HEK293 (cell line): Measurements from ENCODE around the gene PARD3.

ENCODE experiments used
- CTCF ChIA-PET: fragments of 350-600 bp; formaldehyde crosslinking; extraction: SDS; loops from one replicate; lab custom pipeline; 2021; ENCODE audit warnings: antibody characterized with exemption; lab: Yijun Ruan, JAX
- POLR2A ChIA-PET: fragments of 300-600 bp; formaldehyde crosslinking; extraction: SDS; loops from one replicate; lab custom pipeline; 2020; ENCODE audit warnings: antibody characterized with exemption, inconsistent platforms; lab: Yijun Ruan, JAX
- H3K27ac ChIP-seq: fragments of 200-500 bp; sonication (Bioruptor generic); 2 replicates; pipeline ENCODE4 v1.5.1; 2014; ENCODE audit warnings: low read depth, low read length, control low read depth, inconsistent platforms; ENCODE audit errors: extremely low read depth
- H3K36me3 ChIP-seq, 2 experiments: fragments of 200-500 bp in 1 of 2; sonication (Bioruptor generic) in 1 of 2; 1 replicate in 1 of 2; 2 replicates in 1 of 2; pipeline ENCODE4 v1.5.1; 2014 to 2017; ENCODE audit warnings: inconsistent platforms in 2 of 2, low read length in 2 of 2; ENCODE audit not compliant: control insufficient read depth in 2 of 2, insufficient read depth in 1 of 2
- H3K4me1 ChIP-seq: fragments of 200-500 bp; sonication (Bioruptor generic); 2 replicates; pipeline ENCODE4 v1.5.1; 2014; ENCODE audit warnings: mild to moderate bottlenecking, low read length, inconsistent platforms; ENCODE audit not compliant: control insufficient read depth, insufficient read depth
- H3K4me3 ChIP-seq: 2 replicates; pipeline ENCODE4 v1.5.1; 2011; ENCODE audit warnings: low read depth, mild to moderate bottlenecking, control low read depth, low read length, moderate library complexity
- H3K9me3 ChIP-seq: fragments of 200-500 bp; sonication (Bioruptor generic); 2 replicates; pipeline ENCODE4 v1.5.1; 2014; ENCODE audit warnings: low read depth, low read length, inconsistent platforms; ENCODE audit not compliant: control insufficient read depth, insufficient read depth
- BCL11A ChIP-seq: fragments of 450-650 bp; formaldehyde crosslinking; IDR thresholded peaks from 2 replicates; pipeline ENCODE4 v1.5.1; 2016; ENCODE audit warnings: low read depth, missing biosample characterization, missing genetic modification characterization
- GFI1B ChIP-seq: fragments of 450-650 bp; formaldehyde crosslinking; IDR thresholded peaks from 2 replicates; pipeline ENCODE4 v1.5.1; 2016; ENCODE audit warnings: missing biosample characterization, missing genetic modification characterization
- KLF16 ChIP-seq: fragments of 450-650 bp; formaldehyde crosslinking; IDR thresholded peaks from 2 replicates; pipeline ENCODE4 v1.5.1; 2017; ENCODE audit warnings: missing biosample characterization, missing genetic modification characterization
- PRDM1 ChIP-seq: fragments of 450-650 bp; formaldehyde crosslinking; IDR thresholded peaks from 2 replicates; pipeline ENCODE4; 2016; ENCODE audit warnings: missing biosample characterization, missing genetic modification characterization
- SALL2 ChIP-seq: fragments of 450-650 bp; formaldehyde crosslinking; IDR thresholded peaks from 2 replicates; pipeline ENCODE4 v1.5.0; 2017; ENCODE audit warnings: missing biosample characterization, mild to moderate bottlenecking, missing genetic modification characterization, borderline replicate concordance
- SP7 ChIP-seq: fragments of 450-650 bp; formaldehyde crosslinking; IDR thresholded peaks from 2 replicates; pipeline ENCODE4 v1.5.1; 2016; ENCODE audit warnings: missing biosample characterization, missing genetic modification characterization
- TCF7L2 ChIP-seq: IDR thresholded peaks from 2 replicates; pipeline ENCODE4 v1.6.1; 2011; ENCODE audit warnings: low read depth, mild to moderate bottlenecking, inconsistent platforms, low read length, moderate library complexity, borderline replicate concordance
- ZBTB11 ChIP-seq: fragments of 450-650 bp; formaldehyde crosslinking; conservative IDR thresholded peaks from 2 replicates; pipeline ENCODE4 v1.5.1; 2016; ENCODE audit warnings: low read depth, missing biosample characterization, missing genetic modification characterization
- ZFHX2 ChIP-seq: fragments of 450-650 bp; formaldehyde crosslinking; conservative IDR thresholded peaks from 2 replicates; pipeline ENCODE4 v1.5.1; 2016; ENCODE audit warnings: missing biosample characterization, missing genetic modification characterization
- ZFP41 ChIP-seq: fragments of 450-650 bp; formaldehyde crosslinking; IDR thresholded peaks from 2 replicates; pipeline ENCODE4 v1.5.1; 2016; ENCODE audit warnings: missing biosample characterization, missing genetic modification characterization, borderline replicate concordance
- ZNF121 ChIP-seq: fragments of 450-650 bp; formaldehyde crosslinking; IDR thresholded peaks from 2 replicates; pipeline ENCODE4 v1.5.1; 2016; ENCODE audit warnings: missing biosample characterization, missing genetic modification characterization
- ZNF146 ChIP-seq: fragments of 450-650 bp; formaldehyde crosslinking; IDR thresholded peaks from 2 replicates; pipeline ENCODE4 v1.5.1; 2016; ENCODE audit warnings: missing biosample characterization, missing genetic modification characterization
- ZNF221 ChIP-seq: fragments of 450-650 bp; formaldehyde crosslinking; IDR thresholded peaks from 2 replicates; pipeline ENCODE4 v1.5.1; 2017; ENCODE audit warnings: missing biosample characterization, missing genetic modification characterization, borderline replicate concordance
- ZNF391 ChIP-seq: fragments of 450-650 bp; formaldehyde crosslinking; IDR thresholded peaks from 2 replicates; pipeline ENCODE4 v1.5.1; 2016; ENCODE audit warnings: low read depth, missing biosample characterization, missing genetic modification characterization, borderline replicate concordance
- ZNF48 ChIP-seq: fragments of 450-650 bp; formaldehyde crosslinking; IDR thresholded peaks from 2 replicates; pipeline ENCODE4 v1.5.1; 2016; ENCODE audit warnings: missing biosample characterization, missing genetic modification characterization
- ZNF501 ChIP-seq: fragments of 450-650 bp; formaldehyde crosslinking; IDR thresholded peaks from 2 replicates; pipeline ENCODE4 v1.5.1; 2016; ENCODE audit warnings: missing biosample characterization, missing genetic modification characterization
- ZNF621 ChIP-seq: fragments of 450-650 bp; formaldehyde crosslinking; IDR thresholded peaks from 2 replicates; pipeline ENCODE4 v1.5.1; 2017; ENCODE audit warnings: missing biosample characterization, missing genetic modification characterization
- ZNF623 ChIP-seq: fragments of 450-650 bp; formaldehyde crosslinking; IDR thresholded peaks from 2 replicates; pipeline ENCODE4 v1.5.1; 2016; ENCODE audit warnings: missing biosample characterization, missing genetic modification characterization
- ZNF664 ChIP-seq: fragments of 450-650 bp; formaldehyde crosslinking; IDR thresholded peaks from 2 replicates; pipeline ENCODE4 v1.5.1; 2016; ENCODE audit warnings: missing biosample characterization, missing genetic modification characterization
- ZNF692 ChIP-seq: fragments of 450-650 bp; formaldehyde crosslinking; IDR thresholded peaks from 2 replicates; pipeline ENCODE4 v1.5.1; 2016; ENCODE audit warnings: missing biosample characterization, missing genetic modification characterization
- ZNF837 ChIP-seq: fragments of 450-650 bp; formaldehyde crosslinking; IDR thresholded peaks from 2 replicates; pipeline ENCODE4 v1.5.1; 2016; ENCODE audit warnings: missing biosample characterization, missing genetic modification characterization
- TF ChIP-seq, protein P1 (sequence below): fragments of 450-650 bp; IDR thresholded peaks from 2 replicates; pipeline ENCODE4 v1.5.1; 2018; ENCODE audit warnings: missing biosample characterization, missing genetic modification characterization
- TF ChIP-seq, protein P2 (sequence below): fragments of 450-650 bp; formaldehyde crosslinking; IDR thresholded peaks from 2 replicates; pipeline ENCODE4 v1.5.1; 2016; ENCODE audit warnings: missing biosample characterization, missing genetic modification characterization

Gene PARD3

DNA sequence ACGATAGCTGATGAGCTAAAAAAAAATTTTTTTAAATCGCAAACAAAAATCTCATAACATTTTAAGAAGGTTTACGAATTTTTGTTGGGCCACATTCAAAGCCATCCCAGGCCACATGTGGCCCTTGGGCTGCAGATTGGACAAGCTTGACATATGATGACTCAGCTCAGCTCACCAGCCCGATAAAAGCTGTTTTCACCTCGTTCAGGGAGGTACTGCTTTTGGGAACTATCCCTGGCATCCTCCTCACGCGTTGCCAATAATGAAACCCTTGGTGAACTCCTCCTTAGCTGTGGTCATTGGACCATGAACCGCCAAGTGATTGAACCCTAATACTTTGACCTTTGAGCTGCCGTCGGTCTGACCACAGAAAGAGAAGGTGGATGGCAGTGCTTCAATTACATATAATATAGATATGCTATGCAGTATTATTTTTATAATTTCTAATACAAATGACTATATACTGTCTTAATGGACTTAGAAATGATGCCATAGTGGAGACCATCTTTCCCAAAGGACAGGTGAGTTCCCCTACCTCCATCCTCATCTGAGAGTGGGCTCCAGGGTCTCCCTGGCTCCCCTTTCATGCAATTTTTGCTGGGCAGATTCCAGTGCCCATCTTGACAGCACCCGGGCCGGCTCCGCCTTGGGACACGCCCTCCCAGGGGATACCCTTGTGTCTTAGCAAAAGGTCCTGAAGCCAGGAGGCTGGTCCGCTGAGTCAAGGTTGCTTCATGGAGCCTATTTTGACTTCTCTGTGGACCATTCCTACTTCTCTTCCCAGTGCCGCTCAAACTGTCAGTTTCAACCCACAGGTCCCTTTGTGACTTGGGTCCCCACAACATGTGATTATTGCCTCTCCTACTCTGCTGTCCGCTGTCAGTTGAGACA is 707.2 kb downstream of the PARD3 start:
- Histone ChIP-seq H3K27ac (no peak overlapping the region), H3K4me1 (no peaks in the 10 kb centered on the region), H3K36me3 (peaks cover 0 to 6% of the 10 kb centered on the region in 2 experiments; a peak in 1 of 3 replicates), H3K4me3 (no peak overlapping the region), H3K9me3 (no peaks in the 10 kb centered on the region)
- ChIA-PET CTCF (no interaction called here), POLR2A (no interaction called here)
- TF ChIP-seq BCL11A (tag by site-specific recombination), result no peak
- no peak for TF ChIP-seq KLF16 (tag by site-specific recombination)
- TF ChIP-seq, protein P1, sequence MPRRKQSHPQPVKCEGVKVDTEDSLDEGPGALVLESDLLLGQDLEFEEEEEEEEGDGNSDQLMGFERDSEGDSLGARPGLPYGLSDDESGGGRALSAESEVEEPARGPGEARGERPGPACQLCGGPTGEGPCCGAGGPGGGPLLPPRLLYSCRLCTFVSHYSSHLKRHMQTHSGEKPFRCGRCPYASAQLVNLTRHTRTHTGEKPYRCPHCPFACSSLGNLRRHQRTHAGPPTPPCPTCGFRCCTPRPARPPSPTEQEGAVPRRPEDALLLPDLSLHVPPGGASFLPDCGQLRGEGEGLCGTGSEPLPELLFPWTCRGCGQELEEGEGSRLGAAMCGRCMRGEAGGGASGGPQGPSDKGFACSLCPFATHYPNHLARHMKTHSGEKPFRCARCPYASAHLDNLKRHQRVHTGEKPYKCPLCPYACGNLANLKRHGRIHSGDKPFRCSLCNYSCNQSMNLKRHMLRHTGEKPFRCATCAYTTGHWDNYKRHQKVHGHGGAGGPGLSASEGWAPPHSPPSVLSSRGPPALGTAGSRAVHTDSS (tag by site-specific recombination), result no peak
- no peak for TF ChIP-seq ZNF221
- no peak for TF ChIP-seq TCF7L2
- TF ChIP-seq ZNF837 (tag by site-specific recombination), result no peak
- no peak for TF ChIP-seq PRDM1 (tag by site-specific recombination)
- TF ChIP-seq ZFHX2, result no peak
- no peak for TF ChIP-seq ZBTB11

- ChIA-PET CTCF (no interaction called here), POLR2A (no interaction called here)
- Histone ChIP-seq H3K36me3 (peaks cover 0 to 6% of the 10 kb centered on the region in 2 experiments; a peak in 1 of 3 replicates), H3K4me1 (no peaks in the 10 kb centered on the region), H3K4me3 (no peak overlapping the region), H3K27ac (no peak overlapping the region), H3K9me3 (no peaks in the 10 kb centered on the region)
- TF ChIP-seq ZNF623 (tag by site-specific recombination), result no peak
- TF ChIP-seq, protein P1 (tag by site-specific recombination), result no peak
- no peak for TF ChIP-seq GFI1B (tag by site-specific recombination)
- no peak for TF ChIP-seq ZNF121 (tag by site-specific recombination)
- TF ChIP-seq ZNF664 (tag by site-specific recombination), result no peak
- no peak for TF ChIP-seq ZNF146
- no peak for TF ChIP-seq ZNF501 (tag by site-specific recombination)
- no peak for TF ChIP-seq SALL2 (tag by site-specific recombination)
- TF ChIP-seq, protein P2, sequence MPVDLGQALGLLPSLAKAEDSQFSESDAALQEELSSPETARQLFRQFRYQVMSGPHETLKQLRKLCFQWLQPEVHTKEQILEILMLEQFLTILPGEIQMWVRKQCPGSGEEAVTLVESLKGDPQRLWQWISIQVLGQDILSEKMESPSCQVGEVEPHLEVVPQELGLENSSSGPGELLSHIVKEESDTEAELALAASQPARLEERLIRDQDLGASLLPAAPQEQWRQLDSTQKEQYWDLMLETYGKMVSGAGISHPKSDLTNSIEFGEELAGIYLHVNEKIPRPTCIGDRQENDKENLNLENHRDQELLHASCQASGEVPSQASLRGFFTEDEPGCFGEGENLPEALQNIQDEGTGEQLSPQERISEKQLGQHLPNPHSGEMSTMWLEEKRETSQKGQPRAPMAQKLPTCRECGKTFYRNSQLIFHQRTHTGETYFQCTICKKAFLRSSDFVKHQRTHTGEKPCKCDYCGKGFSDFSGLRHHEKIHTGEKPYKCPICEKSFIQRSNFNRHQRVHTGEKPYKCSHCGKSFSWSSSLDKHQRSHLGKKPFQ (tag by site-specific recombination), result no peak
- no peak for TF ChIP-seq ZNF391 (tag by site-specific recombination)
- no peak for TF ChIP-seq SP7
- TF ChIP-seq ZNF221, result no peak
- no peak for TF ChIP-seq ZNF48
- no peak for TF ChIP-seq ZNF621 (tag by site-specific recombination)
- no peak for TF ChIP-seq ZFP41 (tag by site-specific recombination)
- TF ChIP-seq ZNF692 (tag by site-specific recombination), result no peak
Measured at GRCh38 chr10:34106356-34106885, 708.7 kb downstream of the PARD3 start.
